ENCODE results near the gene ZNF423. TPM values are rescaled to one million over a fixed set of nuclear protein-coding genes. Genes with fewer than 3 reads are reported as not detected.

ZNF423 gene
- total and polyA plus RNA-seq, 2 experiments from 2014 or later: 14.9 to 41.8 TPM

- peaks cover 7% of the 10 kb centered on the region for H3K4me1 Mint-ChIP-seq
- H3K36me3 Mint-ChIP-seq (ENCODE audit: low read depth): no peaks in the 10 kb centered on the region
- Histone ChIP-seq H3K4me3 (no peak overlapping the region), H3K4me1 (ENCODE audit: insufficient read depth) (0 out of 2 replicates have a peak, but pooled peaks cover 5% of the 10 kb centered on the region), H3K4me2 (no peak overlapping the region), H2AFZ (no peak overlapping the region), H3F3A (replicated peaks; ENCODE audit: low read depth) (no peaks in the 10 kb centered on the region), H3K27me3 (ENCODE audit: insufficient read depth) (peaks cover 6% of the 10 kb centered on the region), H3K79me2 (replicated peaks; ENCODE audit: insufficient read depth) (no peaks in the 10 kb centered on the region), H3K27ac (ENCODE audit: low read depth) (no peak overlapping the region), H3K9me2 (ENCODE audit: insufficient read depth) (0 out of 2 replicates have a peak, but pooled peaks cover 4% of the 10 kb centered on the region), H3K36me3 (ENCODE audit: insufficient read depth) (no peaks in the 10 kb centered on the region), H4K20me1 (replicated peaks; ENCODE audit: insufficient read depth) (no peaks in the 10 kb centered on the region)
- ATAC-seq: no peak
- no peaks in the 10 kb centered on the region for H3K9me3 Mint-ChIP-seq
- no peak for DNase-seq (ENCODE audit: low spot score)
- H3K27ac Mint-ChIP-seq: no peak overlapping the region
- peaks cover 7% of the 10 kb centered on the region for H3K27me3 Mint-ChIP-seq (ENCODE audit: insufficient read depth, low read depth, poor library complexity)
- no peak overlapping the region for H3K4me3 Mint-ChIP-seq
- TF ChIP-seq POLR2AphosphoS5 (IDR thresholded peaks at IDR 0.05; ENCODE audit: low read depth): no peak
- TF ChIP-seq EZH2 (IDR thresholded peaks at IDR 0.05; ENCODE audit: low read depth, unreplicated experiment): no peak
- TF ChIP-seq, protein P1, sequence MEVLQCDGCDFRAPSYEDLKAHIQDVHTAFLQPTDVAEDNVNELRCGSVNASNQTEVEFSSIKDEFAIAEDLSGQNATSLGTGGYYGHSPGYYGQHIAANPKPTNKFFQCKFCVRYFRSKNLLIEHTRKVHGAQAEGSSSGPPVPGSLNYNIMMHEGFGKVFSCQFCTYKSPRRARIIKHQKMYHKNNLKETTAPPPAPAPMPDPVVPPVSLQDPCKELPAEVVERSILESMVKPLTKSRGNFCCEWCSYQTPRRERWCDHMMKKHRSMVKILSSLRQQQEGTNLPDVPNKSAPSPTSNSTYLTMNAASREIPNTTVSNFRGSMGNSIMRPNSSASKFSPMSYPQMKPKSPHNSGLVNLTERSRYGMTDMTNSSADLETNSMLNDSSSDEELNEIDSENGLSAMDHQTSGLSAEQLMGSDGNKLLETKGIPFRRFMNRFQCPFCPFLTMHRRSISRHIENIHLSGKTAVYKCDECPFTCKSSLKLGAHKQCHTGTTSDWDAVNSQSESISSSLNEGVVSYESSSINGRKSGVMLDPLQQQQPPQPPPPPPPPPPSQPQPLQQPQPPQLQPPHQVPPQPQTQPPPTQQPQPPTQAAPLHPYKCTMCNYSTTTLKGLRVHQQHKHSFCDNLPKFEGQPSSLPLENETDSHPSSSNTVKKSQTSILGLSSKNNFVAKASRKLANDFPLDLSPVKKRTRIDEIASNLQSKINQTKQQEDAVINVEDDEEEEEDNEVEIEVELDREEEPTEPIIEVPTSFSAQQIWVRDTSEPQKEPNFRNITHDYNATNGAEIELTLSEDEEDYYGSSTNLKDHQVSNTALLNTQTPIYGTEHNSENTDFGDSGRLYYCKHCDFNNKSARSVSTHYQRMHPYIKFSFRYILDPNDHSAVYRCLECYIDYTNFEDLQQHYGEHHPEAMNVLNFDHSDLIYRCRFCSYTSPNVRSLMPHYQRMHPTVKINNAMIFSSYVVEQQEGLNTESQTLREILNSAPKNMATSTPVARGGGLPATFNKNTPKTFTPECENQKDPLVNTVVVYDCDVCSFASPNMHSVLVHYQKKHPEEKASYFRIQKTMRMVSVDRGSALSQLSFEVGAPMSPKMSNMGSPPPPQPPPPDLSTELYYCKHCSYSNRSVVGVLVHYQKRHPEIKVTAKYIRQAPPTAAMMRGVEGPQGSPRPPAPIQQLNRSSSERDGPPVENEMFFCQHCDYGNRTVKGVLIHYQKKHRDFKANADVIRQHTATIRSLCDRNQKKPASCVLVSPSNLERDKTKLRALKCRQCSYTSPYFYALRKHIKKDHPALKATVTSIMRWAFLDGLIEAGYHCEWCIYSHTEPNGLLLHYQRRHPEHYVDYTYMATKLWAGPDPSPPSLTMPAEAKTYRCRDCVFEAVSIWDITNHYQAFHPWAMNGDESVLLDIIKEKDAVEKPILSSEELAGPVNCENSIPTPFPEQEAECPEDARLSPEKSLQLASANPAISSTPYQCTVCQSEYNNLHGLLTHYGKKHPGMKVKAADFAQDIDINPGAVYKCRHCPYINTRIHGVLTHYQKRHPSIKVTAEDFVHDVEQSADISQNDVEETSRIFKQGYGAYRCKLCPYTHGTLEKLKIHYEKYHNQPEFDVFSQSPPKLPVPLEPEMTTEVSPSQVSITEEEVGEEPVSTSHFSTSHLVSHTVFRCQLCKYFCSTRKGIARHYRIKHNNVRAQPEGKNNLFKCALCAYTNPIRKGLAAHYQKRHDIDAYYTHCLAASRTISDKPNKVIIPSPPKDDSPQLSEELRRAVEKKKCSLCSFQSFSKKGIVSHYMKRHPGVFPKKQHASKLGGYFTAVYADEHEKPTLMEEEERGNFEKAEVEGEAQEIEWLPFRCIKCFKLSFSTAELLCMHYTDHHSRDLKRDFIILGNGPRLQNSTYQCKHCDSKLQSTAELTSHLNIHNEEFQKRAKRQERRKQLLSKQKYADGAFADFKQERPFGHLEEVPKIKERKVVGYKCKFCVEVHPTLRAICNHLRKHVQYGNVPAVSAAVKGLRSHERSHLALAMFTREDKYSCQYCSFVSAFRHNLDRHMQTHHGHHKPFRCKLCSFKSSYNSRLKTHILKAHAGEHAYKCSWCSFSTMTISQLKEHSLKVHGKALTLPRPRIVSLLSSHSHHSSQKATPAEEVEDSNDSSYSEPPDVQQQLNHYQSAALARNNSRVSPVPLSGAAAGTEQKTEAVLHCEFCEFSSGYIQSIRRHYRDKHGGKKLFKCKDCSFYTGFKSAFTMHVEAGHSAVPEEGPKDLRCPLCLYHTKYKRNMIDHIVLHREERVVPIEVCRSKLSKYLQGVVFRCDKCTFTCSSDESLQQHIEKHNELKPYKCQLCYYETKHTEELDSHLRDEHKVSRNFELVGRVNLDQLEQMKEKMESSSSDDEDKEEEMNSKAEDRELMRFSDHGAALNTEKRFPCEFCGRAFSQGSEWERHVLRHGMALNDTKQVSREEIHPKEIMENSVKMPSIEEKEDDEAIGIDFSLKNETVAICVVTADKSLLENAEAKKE (CRISPR knock-in tag; IDR thresholded peaks at IDR 0.05): no peak
- TF ChIP-seq CREB1 (CRISPR knock-in tag; IDR thresholded peaks at IDR 0.05; ENCODE audit: low read depth): no peak
Measured at GRCh38 chr16:49470513-49470991, 385.4 kb downstream of the ZNF423 start.

GRCh38 chr16:49469930-49470451 is 385.9 kb downstream of the ZNF423 start:
- DNase-seq (ENCODE audit: low spot score) (no peak), ATAC-seq (no peak)
- no peaks in the 10 kb centered on the region for H3K36me3 Mint-ChIP-seq (ENCODE audit: low read depth)
- no peaks in the 10 kb centered on the region for H3K79me2 ChIP-seq (replicated peaks; ENCODE audit: insufficient read depth)
- H3K9me3 Mint-ChIP-seq: no peaks in the 10 kb centered on the region
- peaks cover 7% of the 10 kb centered on the region for H3K27me3 ChIP-seq (ENCODE audit: insufficient read depth)
- H3K4me3 Mint-ChIP-seq: no peak overlapping the region
- H3K4me2 ChIP-seq: no peak overlapping the region
- H3F3A ChIP-seq (replicated peaks; ENCODE audit: low read depth): no peaks in the 10 kb centered on the region
- 0 out of 2 replicates have a peak, but pooled peaks cover 6% of the 10 kb centered on the region for H3K4me1 ChIP-seq (ENCODE audit: insufficient read depth)
- peaks cover 10% of the 10 kb centered on the region for H3K4me1 Mint-ChIP-seq
- H3K36me3 ChIP-seq (ENCODE audit: insufficient read depth): no peaks in the 10 kb centered on the region
- H3K27ac ChIP-seq (ENCODE audit: low read depth): no peak overlapping the region
- H3K27ac Mint-ChIP-seq: no peak overlapping the region
- H3K27me3 Mint-ChIP-seq (ENCODE audit: insufficient read depth, low read depth, poor library complexity): peaks cover 11% of the 10 kb centered on the region
- H4K20me1 ChIP-seq (replicated peaks; ENCODE audit: insufficient read depth): no peaks in the 10 kb centered on the region
- H3K4me3 ChIP-seq: no peak overlapping the region
- 0 out of 2 replicates have a peak, but pooled peaks cover 4% of the 10 kb centered on the region for H3K9me2 ChIP-seq (ENCODE audit: insufficient read depth)
- H2AFZ ChIP-seq: no peak overlapping the region
- TF ChIP-seq, protein P1 (CRISPR knock-in tag; IDR thresholded peaks at IDR 0.05): no peak
- TF ChIP-seq CREB1 (CRISPR knock-in tag; IDR thresholded peaks at IDR 0.05; ENCODE audit: low read depth): no peak
- TF ChIP-seq STAT1 (IDR thresholded peaks at IDR 0.05; ENCODE audit: unreplicated experiment): no peak
- no peak for TF ChIP-seq EZH2 (IDR thresholded peaks at IDR 0.05; ENCODE audit: low read depth, unreplicated experiment)
